WTC11 (cell line): Measurements from ENCODE around the gene GET4. TPM values are rescaled to one million over a fixed set of nuclear protein-coding genes. Genes with fewer than 3 reads are reported as not detected.

ENCODE experiments used
- ATAC-seq: fragments of 200-7000 bp; cut with Tn5 transposase; 2 replicates; pipeline ENCODE4 v1.10.0; 2021; ENCODE audit warnings: mild to moderate bottlenecking, moderate library complexity
- CTCF ChIA-PET: fragments of 300-600 bp; sonication (Branson Sonifier 250); formaldehyde crosslinking; loops from one replicate; lab custom pipeline; 2021; ENCODE audit warnings: antibody characterized with exemption; lab: Charles Lee
- POLR2A ChIA-PET: fragments of 350-600 bp; sonication (Branson Sonifier 250); formaldehyde crosslinking; loops from one replicate; lab custom pipeline; 2021; ENCODE audit warnings: antibody characterized with exemption; lab: Charles Lee
- DNase-seq: peaks from one replicate; pipeline ENCODE4 v3.0.0; 2021; ENCODE audit warnings: low spot score
- H3K27ac Mint-ChIP-seq: 2 replicates; pipeline ENCODE4 v1.8.0; 2021; ENCODE audit warnings: mixed read lengths
- H3K27me3 Mint-ChIP-seq: 2 replicates; pipeline ENCODE4 v1.8.0; 2021; ENCODE audit warnings: low read depth, mild to moderate bottlenecking, moderate library complexity, mixed read lengths
- H3K36me3 Mint-ChIP-seq: 2 replicates; pipeline ENCODE4 v1.8.0; 2021; ENCODE audit warnings: mixed read lengths
- H3K4me1 Mint-ChIP-seq: 2 replicates; pipeline ENCODE4 v1.8.0; 2022; ENCODE audit warnings: mixed read lengths
- H3K4me3 Mint-ChIP-seq: 2 replicates; pipeline ENCODE4 v1.8.0; 2021; ENCODE audit warnings: mild to moderate bottlenecking, moderate library complexity, mixed read lengths
- H3K9me3 Mint-ChIP-seq: 2 replicates; pipeline ENCODE4 v1.8.0; 2021; ENCODE audit warnings: mixed read lengths
- CBFB ChIP-seq: sonication (generic); formaldehyde crosslinking; IDR thresholded peaks from 2 replicates; pipeline ENCODE4 v1.8.1; 2022; ENCODE audit warnings: mild to moderate bottlenecking, low read depth, missing genetic modification reagents
- CREB1 ChIP-seq: sonication (generic); formaldehyde crosslinking; IDR thresholded peaks from 2 replicates; pipeline ENCODE4 v1.8.0; 2023; ENCODE audit warnings: mild to moderate bottlenecking, missing genetic modification reagents
- E2F1 ChIP-seq: sonication (generic); formaldehyde crosslinking; IDR thresholded peaks from 2 replicates; pipeline ENCODE4 v1.8.0; 2022; ENCODE audit warnings: mild to moderate bottlenecking, missing genetic modification reagents
- FOXP1 ChIP-seq: sonication (generic); formaldehyde crosslinking; IDR thresholded peaks from 2 replicates; pipeline ENCODE4 v1.8.0; 2022; ENCODE audit warnings: missing genetic modification reagents, mild to moderate bottlenecking, moderate library complexity, borderline replicate concordance
- GTF2I ChIP-seq: fragments of 250-450 bp; sonication (Bioruptor Pico); conservative IDR thresholded peaks from 2 replicates; pipeline ENCODE4 v1.4.0; 2021; ENCODE audit warnings: mild to moderate bottlenecking
- TP53 ChIP-seq: sonication (generic); formaldehyde crosslinking; IDR thresholded peaks from 2 replicates; pipeline ENCODE4 v1.8.1; 2023; ENCODE audit warnings: mild to moderate bottlenecking, missing genetic modification reagents
- total RNA-seq: library from RNA; stranded (reverse); gene quantifications from 3 replicates; pipeline ENCODE4 v1.2.3, GENCODE V29; 2021
- TF ChIP-seq, protein P1 (sequence below): sonication (generic); formaldehyde crosslinking; IDR thresholded peaks from 2 replicates; pipeline ENCODE4 v1.8.1; 2023; ENCODE audit warnings: mild to moderate bottlenecking, moderate library complexity, missing genetic modification reagents
- TF ChIP-seq, protein P2 (sequence below): fragments of 250-450 bp; sonication (Bioruptor Pico); IDR thresholded peaks from 2 replicates; pipeline ENCODE4 v1.9.0; 2021; ENCODE audit warnings: mild to moderate bottlenecking, borderline replicate concordance
- TF ChIP-seq, protein P3 (sequence below): sonication (generic); formaldehyde crosslinking; IDR thresholded peaks from 2 replicates; pipeline ENCODE4 v1.8.1; 2023; ENCODE audit warnings: mild to moderate bottlenecking, missing genetic modification reagents, borderline replicate concordance
- TF ChIP-seq, protein P4 (sequence below): sonication (generic); formaldehyde crosslinking; IDR thresholded peaks from 2 replicates; pipeline ENCODE4 v1.8.0; 2023; ENCODE audit warnings: mild to moderate bottlenecking, missing genetic modification reagents
- TF ChIP-seq, protein P5 (sequence below): sonication (generic); formaldehyde crosslinking; IDR thresholded peaks from 2 replicates; pipeline ENCODE4 v1.8.0; 2022; ENCODE audit warnings: mild to moderate bottlenecking, missing genetic modification reagents
- TF ChIP-seq, protein P6 (sequence below): sonication (generic); formaldehyde crosslinking; IDR thresholded peaks from 2 replicates; pipeline ENCODE4 v1.8.1; 2022; ENCODE audit warnings: low read depth, mild to moderate bottlenecking, moderate library complexity, missing genetic modification reagents, borderline replicate concordance

Gene GET4
- total RNA-seq, 1 experiment from 2014 or later, result 73.0 TPM

DNA sequence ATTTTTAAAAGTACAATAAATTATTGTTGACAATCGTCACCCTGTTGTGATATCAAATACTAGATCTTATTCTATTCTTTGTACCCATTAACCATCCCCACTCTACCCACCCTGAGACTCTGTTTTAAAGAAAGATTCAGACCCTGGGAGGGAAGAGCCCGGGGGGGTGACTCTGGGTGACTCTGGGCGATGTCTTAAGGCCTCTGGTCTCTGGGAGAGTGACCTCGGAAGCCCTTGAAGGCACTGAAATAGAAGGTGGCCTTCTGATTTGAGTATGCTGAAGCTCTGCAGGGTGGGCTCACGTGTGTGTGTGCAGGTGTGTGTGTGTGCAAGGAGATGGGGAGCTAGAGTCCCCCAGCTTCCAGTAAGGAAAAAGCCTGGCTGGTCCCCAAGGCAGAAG lies 68.4 kb downstream of the GET4 start:
- DNase-seq, result no peak
- Mint-ChIP-seq H3K4me1 (peaks cover 13% of the 10 kb centered on the region), H3K4me3 (no peak overlapping the region), H3K27ac (no peak overlapping the region), H3K27me3 (peaks cover 28% of the 10 kb centered on the region), H3K9me3 (peaks cover 4% of the 10 kb centered on the region; the same call in 1 of the 2 replicates), H3K36me3 (no peaks in the 10 kb centered on the region)
- POLR2A ChIA-PET, result interaction anchor here (0.7 to 1.8 kb wide), 4 partner anchors 30 to 180 kb away, joined by 3 to 4 read pairs (median 3); no protein-coding TSS in a partner anchor
- CTCF ChIA-PET, result no interaction called here
- no peak for TF ChIP-seq E2F1 (CRISPR knock-in tag)
- no peak for TF ChIP-seq FOXP1 (CRISPR knock-in tag)
- TF ChIP-seq, protein P1, sequence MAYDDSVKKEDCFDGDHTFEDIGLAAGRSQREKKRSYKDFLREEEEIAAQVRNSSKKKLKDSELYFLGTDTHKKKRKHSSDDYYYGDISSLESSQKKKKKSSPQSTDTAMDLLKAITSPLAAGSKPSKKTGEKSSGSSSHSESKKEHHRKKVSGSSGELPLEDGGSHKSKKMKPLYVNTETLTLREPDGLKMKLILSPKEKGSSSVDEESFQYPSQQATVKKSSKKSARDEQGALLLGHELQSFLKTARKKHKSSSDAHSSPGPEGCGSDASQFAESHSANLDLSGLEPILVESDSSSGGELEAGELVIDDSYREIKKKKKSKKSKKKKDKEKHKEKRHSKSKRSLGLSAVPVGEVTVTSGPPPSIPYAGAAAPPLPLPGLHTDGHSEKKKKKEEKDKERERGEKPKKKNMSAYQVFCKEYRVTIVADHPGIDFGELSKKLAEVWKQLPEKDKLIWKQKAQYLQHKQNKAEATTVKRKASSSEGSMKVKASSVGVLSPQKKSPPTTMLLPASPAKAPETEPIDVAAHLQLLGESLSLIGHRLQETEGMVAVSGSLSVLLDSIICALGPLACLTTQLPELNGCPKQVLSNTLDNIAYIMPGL (CRISPR knock-in tag), result no peak
- no peak for TF ChIP-seq CBFB (CRISPR knock-in tag)
- TF ChIP-seq, protein P2, sequence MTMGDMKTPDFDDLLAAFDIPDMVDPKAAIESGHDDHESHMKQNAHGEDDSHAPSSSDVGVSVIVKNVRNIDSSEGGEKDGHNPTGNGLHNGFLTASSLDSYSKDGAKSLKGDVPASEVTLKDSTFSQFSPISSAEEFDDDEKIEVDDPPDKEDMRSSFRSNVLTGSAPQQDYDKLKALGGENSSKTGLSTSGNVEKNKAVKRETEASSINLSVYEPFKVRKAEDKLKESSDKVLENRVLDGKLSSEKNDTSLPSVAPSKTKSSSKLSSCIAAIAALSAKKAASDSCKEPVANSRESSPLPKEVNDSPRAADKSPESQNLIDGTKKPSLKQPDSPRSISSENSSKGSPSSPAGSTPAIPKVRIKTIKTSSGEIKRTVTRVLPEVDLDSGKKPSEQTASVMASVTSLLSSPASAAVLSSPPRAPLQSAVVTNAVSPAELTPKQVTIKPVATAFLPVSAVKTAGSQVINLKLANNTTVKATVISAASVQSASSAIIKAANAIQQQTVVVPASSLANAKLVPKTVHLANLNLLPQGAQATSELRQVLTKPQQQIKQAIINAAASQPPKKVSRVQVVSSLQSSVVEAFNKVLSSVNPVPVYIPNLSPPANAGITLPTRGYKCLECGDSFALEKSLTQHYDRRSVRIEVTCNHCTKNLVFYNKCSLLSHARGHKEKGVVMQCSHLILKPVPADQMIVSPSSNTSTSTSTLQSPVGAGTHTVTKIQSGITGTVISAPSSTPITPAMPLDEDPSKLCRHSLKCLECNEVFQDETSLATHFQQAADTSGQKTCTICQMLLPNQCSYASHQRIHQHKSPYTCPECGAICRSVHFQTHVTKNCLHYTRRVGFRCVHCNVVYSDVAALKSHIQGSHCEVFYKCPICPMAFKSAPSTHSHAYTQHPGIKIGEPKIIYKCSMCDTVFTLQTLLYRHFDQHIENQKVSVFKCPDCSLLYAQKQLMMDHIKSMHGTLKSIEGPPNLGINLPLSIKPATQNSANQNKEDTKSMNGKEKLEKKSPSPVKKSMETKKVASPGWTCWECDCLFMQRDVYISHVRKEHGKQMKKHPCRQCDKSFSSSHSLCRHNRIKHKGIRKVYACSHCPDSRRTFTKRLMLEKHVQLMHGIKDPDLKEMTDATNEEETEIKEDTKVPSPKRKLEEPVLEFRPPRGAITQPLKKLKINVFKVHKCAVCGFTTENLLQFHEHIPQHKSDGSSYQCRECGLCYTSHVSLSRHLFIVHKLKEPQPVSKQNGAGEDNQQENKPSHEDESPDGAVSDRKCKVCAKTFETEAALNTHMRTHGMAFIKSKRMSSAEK (CRISPR knock-in tag), result no peak
- ATAC-seq, result no peak

DNA sequence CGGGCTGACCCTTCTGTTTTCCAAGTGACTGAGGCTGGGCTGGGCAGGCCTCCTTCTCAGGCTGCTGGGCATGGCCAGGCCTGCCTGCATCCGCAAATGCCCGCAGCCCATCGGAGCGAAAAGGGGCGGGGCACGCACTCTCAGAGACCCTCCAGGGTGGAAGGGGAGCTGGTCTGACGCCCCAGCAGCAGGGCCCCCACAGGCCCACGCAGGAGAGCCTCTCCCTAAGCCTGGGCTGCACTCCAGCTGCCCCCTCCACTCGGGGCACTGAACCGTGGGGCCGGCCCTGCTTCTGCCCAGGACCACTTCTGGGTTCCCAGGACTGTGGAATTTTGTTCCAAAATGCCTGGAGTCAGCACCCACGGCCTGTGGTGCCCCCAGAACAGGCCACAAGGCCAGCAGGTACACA lies 68.8 kb downstream of the GET4 start:
- peaks cover 4% of the 10 kb centered on the region; the same call in 1 of the 2 replicates for H3K9me3 Mint-ChIP-seq
- H3K4me3 Mint-ChIP-seq, result no peak overlapping the region
- no peak for TF ChIP-seq GTF2I (CRISPR knock-in tag)
- peaks cover 27% of the 10 kb centered on the region for H3K27me3 Mint-ChIP-seq
- H3K36me3 Mint-ChIP-seq, result no peaks in the 10 kb centered on the region
- peaks cover 13% of the 10 kb centered on the region for H3K4me1 Mint-ChIP-seq
- no peak for DNase-seq
- POLR2A ChIA-PET, result interaction anchor here (1.1 to 1.8 kb wide), 3 partner anchors 30 to 48 kb away, joined by 3 to 4 read pairs (median 3); no protein-coding TSS in a partner anchor
- no peak overlapping the region for H3K27ac Mint-ChIP-seq
- CTCF ChIA-PET, result interaction anchor here (0.9 kb wide), 2 partner anchors 33 to 36 kb away, joined by 3 to 5 read pairs; no protein-coding TSS in a partner anchor
- no peak for ATAC-seq

DNA sequence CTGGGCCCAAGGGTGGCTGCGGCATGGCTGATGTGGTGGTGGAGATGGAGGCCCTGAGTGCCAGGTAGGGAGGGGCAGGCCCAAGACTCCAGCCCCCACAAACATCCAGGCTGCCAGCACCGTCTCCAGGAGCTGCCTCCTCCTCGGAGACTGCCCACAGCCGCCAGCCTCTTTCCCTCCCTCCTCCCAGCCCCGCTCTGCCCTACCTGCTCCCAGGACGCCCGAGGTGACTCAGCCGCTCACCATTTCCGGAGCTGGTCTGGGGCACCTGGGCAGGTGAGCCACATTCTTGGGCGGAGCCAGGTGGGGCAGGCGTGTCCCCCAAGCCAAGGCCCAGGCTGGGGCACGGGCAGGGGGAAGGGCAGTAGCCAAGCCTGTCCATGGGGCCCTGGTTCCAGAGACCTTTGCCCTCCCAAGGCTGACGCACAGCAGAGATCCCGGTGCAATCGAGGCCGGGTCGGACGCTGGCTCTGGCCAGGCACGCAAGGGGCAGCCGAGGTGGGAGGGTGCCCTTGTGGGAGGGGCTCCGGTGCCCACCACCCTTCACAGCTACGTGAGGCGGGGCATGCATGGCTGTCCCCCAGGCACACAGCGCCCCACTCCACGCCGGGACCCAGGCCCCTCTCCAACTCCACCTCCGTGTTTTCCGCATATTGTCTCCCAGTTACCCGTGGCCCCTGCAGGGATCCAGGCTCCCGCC lies 69.4 kb downstream of the GET4 start:
- peaks cover under 1% of the 10 kb centered on the region; the same call in 1 of the 2 replicates for H3K9me3 Mint-ChIP-seq
- no peak overlapping the region for H3K27ac Mint-ChIP-seq
- CTCF ChIA-PET, result interaction anchor here (0.6 to 1.0 kb wide), 5 partner anchors 11 to 48 kb away, joined by 3 to 5 read pairs (median 3); no protein-coding TSS in a partner anchor
- no peak overlapping the region for H3K4me3 Mint-ChIP-seq
- peaks cover 13% of the 10 kb centered on the region for H3K4me1 Mint-ChIP-seq
- H3K36me3 Mint-ChIP-seq, result no peaks in the 10 kb centered on the region
- peak; percentile 97 for ATAC-seq
- peak; percentile 76 for DNase-seq
- H3K27me3 Mint-ChIP-seq, result peaks cover 21% of the 10 kb centered on the region
- POLR2A ChIA-PET, result interaction anchor here (1.1 to 1.8 kb wide), 3 partner anchors 29 to 47 kb away, joined by 3 to 4 read pairs (median 3); no protein-coding TSS in a partner anchor
- TF ChIP-seq CREB1 (0 out of 2 replicates have a peak, but pooled peaks have one; percentile 20), TP53 (0 out of 2 replicates have a peak, but pooled peaks have one; percentile 6)
- TF ChIP-seq, protein P3, sequence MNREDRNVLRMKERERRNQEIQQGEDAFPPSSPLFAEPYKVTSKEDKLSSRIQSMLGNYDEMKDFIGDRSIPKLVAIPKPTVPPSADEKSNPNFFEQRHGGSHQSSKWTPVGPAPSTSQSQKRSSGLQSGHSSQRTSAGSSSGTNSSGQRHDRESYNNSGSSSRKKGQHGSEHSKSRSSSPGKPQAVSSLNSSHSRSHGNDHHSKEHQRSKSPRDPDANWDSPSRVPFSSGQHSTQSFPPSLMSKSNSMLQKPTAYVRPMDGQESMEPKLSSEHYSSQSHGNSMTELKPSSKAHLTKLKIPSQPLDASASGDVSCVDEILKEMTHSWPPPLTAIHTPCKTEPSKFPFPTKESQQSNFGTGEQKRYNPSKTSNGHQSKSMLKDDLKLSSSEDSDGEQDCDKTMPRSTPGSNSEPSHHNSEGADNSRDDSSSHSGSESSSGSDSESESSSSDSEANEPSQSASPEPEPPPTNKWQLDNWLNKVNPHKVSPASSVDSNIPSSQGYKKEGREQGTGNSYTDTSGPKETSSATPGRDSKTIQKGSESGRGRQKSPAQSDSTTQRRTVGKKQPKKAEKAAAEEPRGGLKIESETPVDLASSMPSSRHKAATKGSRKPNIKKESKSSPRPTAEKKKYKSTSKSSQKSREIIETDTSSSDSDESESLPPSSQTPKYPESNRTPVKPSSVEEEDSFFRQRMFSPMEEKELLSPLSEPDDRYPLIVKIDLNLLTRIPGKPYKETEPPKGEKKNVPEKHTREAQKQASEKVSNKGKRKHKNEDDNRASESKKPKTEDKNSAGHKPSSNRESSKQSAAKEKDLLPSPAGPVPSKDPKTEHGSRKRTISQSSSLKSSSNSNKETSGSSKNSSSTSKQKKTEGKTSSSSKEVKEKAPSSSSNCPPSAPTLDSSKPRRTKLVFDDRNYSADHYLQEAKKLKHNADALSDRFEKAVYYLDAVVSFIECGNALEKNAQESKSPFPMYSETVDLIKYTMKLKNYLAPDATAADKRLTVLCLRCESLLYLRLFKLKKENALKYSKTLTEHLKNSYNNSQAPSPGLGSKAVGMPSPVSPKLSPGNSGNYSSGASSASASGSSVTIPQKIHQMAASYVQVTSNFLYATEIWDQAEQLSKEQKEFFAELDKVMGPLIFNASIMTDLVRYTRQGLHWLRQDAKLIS (CRISPR knock-in tag), result no peak
- TF ChIP-seq, protein P4, sequence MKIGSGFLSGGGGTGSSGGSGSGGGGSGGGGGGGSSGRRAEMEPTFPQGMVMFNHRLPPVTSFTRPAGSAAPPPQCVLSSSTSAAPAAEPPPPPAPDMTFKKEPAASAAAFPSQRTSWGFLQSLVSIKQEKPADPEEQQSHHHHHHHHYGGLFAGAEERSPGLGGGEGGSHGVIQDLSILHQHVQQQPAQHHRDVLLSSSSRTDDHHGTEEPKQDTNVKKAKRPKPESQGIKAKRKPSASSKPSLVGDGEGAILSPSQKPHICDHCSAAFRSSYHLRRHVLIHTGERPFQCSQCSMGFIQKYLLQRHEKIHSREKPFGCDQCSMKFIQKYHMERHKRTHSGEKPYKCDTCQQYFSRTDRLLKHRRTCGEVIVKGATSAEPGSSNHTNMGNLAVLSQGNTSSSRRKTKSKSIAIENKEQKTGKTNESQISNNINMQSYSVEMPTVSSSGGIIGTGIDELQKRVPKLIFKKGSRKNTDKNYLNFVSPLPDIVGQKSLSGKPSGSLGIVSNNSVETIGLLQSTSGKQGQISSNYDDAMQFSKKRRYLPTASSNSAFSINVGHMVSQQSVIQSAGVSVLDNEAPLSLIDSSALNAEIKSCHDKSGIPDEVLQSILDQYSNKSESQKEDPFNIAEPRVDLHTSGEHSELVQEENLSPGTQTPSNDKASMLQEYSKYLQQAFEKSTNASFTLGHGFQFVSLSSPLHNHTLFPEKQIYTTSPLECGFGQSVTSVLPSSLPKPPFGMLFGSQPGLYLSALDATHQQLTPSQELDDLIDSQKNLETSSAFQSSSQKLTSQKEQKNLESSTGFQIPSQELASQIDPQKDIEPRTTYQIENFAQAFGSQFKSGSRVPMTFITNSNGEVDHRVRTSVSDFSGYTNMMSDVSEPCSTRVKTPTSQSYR, result 0 out of 2 replicates have a peak, but pooled peaks have one; percentile 51
- TF ChIP-seq, protein P5, sequence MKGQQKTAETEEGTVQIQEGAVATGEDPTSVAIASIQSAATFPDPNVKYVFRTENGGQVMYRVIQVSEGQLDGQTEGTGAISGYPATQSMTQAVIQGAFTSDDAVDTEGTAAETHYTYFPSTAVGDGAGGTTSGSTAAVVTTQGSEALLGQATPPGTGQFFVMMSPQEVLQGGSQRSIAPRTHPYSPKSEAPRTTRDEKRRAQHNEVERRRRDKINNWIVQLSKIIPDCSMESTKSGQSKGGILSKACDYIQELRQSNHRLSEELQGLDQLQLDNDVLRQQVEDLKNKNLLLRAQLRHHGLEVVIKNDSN (CRISPR knock-in tag), result peak; percentile 10; the same call in 1 of the 2 replicates
- TF ChIP-seq, protein P6, sequence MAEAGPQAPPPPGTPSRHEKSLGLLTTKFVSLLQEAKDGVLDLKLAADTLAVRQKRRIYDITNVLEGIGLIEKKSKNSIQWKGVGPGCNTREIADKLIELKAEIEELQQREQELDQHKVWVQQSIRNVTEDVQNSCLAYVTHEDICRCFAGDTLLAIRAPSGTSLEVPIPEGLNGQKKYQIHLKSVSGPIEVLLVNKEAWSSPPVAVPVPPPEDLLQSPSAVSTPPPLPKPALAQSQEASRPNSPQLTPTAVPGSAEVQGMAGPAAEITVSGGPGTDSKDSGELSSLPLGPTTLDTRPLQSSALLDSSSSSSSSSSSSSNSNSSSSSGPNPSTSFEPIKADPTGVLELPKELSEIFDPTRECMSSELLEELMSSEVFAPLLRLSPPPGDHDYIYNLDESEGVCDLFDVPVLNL (CRISPR knock-in tag), result no peak
